Activated CD8-positive, alpha-beta memory T cell treated with anti-CD3 and anti-CD28 coated beads, Interleukin-2, amount 50 U/mL, for 1 hour (primary cell): Measurements from ENCODE around the gene PLCB2.

ENCODE experiments used
- DNase-seq: peaks from one replicate; pipeline ENCODE4 v3.0.0-alpha.2; 2020; ENCODE audit errors: extremely low read depth

PLCB2 gene

GRCh38 chr15:40307421-40308211 lies at the start of gene PLCB2:
Gene PLCB2, minus strand, starts transcription at chr15:40307935. Its CDS starts 263 bp downstream, at chr15:40307672.
- peak; percentile 24 for DNase-seq

DNA sequence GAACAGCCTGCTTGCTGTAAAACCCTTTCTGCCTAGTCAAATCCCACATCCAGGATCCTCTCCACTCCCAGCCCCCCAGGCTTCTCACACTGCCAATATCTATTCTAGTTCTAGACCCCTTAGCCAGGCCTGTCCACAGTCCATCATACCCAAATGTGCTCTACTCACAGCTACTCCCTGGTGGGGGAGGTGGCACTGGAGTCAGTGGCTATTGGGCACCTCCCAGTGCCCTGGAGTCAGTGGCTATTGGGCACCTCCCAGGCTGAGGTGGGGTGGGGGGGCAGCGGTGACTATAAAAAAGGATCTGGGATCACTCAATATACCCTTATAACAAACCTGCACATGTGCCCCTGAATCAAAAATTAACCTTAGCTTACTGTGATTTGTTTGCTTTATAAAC lies 49.5 kb upstream of the PLCB2 start:
- DNase-seq, result no peak

- no peak for DNase-seq
Measured at GRCh38 chr15:40355976-40356585, 48.3 kb upstream of the PLCB2 start.

- no peak for DNase-seq
Measured at GRCh38 chr15:40354408-40355171, 46.9 kb upstream of the PLCB2 start.

GRCh38 chr15:40353697-40354096 lies 46.0 kb upstream of the PLCB2 start:
- DNase-seq, result no peak

DNA sequence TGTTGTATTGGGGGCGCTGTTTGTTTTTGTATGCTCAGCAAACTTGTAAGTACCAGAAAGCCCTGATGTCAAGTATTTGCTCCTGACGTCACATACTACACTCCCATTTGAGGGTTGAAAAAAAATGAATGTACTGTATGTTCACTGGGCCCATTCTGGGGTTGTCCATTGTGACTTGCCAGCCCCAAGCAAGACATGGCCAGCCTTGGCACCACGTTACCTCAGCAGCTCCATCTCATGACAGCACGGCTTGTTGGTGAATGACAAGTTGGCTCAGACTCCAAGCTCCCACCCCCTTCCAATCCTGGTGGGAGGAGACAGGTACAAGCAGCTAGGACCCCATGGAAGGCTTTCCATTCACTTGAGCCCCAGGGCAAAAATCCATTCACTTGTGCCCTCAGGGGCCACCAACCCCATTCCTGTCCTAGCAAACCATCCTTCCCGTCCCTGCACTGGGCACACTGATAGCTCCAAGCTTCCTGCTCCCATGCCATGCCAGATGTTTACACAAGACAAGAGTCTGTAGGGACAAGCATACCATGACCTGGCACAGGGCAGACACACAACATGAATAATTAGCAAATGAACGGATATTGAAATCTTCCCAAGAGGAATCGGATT lies 44.7 kb upstream of the PLCB2 start:
- no peak for DNase-seq

DNA sequence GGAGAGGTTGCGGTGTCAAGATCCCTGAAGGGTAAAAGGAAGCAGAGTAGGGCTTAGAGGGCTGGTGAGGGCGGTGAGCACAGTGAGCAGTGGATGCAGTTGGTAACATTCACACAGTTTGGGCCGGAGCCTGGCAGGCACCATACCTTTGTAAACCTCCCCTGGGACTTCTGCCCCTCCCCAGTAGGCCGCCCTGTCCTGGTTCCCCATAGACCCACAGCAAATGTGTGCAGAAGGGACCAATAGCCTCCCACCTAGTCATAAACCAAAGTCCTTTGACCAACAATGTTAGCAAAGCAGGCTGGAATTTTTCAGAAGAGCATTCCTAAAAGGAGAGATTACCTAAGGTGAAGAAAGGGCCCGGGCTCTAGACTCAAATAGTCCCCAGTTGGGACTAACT lies 41.4 kb upstream of the PLCB2 start:
- DNase-seq, result no peak

DNA sequence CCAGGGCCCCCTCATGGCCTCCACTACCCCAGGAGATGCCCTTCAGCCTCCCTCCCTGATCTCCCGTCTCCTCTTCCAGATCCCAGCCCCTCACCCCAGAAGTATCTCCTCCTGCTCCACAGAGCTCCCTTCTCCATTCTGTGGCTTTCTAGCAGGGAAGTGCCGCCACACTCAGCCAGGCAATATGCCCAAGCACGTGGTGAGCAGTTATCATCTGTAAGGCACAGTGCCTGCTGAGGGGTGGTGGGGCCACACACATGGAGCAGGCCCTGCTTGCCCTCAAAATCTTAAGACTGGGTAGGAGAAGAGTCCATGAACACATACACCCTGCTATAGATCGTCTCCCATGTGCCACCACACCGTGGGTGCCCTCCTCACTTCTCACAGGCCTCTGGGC lies 40.7 kb upstream of the PLCB2 start:
- no peak for DNase-seq

DNA sequence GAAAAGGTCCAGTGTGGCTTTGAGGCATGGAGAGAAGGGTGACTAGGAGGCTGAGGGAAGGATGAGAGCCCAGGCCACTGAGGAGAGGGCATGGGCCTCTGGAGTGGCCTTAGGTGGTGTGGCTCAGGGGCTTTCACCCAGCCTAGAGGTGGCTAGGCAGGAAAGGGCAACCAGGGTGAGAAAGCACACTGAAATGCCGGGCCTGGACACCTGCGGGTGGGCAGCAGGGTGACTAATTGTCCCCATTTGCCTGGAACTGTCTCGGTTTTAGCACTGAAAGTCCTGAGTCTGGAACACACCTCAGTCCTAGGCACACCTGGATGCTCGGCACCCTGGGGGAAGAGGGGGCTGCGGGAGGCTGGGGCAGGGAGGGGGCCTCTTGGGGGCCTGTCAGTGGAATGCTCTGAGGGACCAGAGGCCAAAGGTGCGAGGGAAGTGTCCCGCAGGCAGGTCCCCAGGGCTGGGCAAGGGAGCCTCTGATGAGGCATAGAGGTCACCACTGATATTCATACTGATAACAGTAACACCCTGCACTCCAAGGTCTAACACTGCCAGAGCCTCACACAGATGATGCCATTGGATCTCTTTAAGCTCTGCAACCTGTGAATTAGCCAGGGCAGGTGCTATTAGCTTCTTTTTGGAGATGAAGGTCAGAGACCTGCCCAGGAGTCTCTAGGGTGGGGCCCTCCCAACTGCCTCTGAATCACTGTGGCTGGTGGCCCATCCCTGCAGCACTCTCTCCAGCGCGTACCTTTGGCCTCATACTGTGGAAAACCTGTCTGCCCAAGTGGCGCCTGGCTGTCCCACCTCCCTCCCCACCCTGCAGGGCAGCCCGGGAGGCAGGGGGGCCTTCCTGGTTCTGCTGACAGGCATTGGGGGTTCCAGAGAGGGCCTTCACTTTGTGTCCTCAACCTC lies 40.1 kb upstream of the PLCB2 start:
- DNase-seq, result no peak

- no peak for DNase-seq
Measured at GRCh38 chr15:40346579-40347558, 39.1 kb upstream of the PLCB2 start.

DNA sequence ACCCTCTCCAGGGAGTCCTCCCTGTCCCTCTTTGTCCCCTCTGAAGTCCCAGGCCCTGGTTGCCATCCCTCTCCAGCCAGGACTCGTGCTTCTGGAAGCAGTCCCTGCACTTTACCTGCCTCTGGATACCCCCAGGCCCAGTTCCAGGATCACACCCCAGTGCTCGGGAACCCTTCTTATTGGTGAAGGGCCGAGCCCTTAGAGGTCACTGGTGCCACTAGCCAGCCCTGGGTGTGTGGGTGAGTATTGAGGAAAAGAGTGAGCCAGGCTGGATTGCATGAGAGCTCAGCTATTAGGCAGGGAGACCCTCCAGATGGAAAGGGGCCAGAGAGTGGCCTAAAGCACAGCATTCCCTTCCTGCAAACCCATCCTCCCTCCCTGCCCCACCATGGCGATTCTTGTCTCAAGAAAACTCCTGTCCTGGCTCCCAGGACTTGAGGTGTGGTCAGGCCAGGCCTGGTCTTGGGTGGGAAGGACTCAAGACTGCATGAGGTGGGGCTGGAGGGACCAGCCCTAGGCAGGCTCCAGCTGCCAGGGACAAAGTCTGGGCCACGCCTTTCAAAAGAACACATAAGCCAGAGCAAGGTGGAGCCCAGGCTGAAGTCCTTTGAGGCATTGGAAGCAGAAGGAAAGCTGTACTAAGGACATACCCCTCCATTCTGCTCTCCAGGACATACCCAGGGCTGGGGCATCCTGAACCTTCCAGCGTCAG lies 38.3 kb upstream of the PLCB2 start:
- DNase-seq, result no peak

GRCh38 chr15:40345225-40345866 lies 37.6 kb upstream of the PLCB2 start:
- no peak for DNase-seq

- DNase-seq, result peak; percentile 34
Measured at GRCh38 chr15:40344631-40345120, 36.9 kb upstream of the PLCB2 start.

DNA sequence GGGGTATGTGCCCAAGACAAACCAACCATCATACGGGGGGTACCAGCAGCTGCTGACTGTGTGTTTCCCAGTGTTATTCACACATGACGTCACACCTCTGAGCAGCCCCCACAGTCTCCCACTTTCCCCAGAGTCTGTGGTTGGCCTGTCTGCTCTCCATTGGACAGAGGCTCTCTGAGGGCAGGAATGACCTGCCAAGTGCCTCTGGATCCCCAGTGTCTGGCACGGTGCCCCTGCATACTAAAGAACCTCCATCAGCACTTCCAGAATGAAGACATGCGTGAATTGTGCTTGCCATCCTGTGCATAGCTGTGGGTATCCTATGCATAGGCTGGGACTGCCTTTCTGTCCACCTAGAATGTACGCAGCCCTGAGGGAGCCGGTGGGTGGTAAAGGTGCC lies 36.5 kb upstream of the PLCB2 start:
- no peak for DNase-seq

DNA sequence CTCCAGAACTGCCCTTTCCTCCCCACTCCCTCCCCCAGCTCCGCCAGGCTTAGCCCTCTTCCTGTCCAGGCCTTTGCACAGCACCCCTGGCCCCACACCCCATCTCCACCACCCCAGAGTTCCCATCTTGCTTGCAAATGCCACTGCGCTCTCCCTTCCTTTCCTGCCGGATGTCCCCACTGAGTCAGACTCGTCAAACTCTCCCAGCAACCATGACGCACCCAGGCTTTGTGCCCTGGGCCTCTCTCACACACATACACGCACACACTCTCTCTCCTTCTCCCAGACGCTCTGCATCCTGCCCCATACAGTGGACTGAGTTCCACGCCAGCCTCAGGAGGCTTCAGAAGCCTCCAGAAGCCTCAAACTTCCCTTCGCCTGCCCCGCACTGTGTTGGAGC lies 35.8 kb upstream of the PLCB2 start:
- DNase-seq, result no peak

GRCh38 chr15:40342416-40343320 lies 34.9 kb upstream of the PLCB2 start:
- no peak for DNase-seq

GRCh38 chr15:40340740-40341400 lies 33.1 kb upstream of the PLCB2 start, which contains the start of gene CCDC9B:
Gene CCDC9B, minus strand, starts transcription at chr15:40340939. Its CDS starts 120 bp downstream, at chr15:40340819.
- no peak for DNase-seq
